Astrocyte (in vitro differentiated cells and primary cell): ENCODE measurements around the gene DNAJC4. TPM values are rescaled to one million over a fixed set of nuclear protein-coding genes. Genes with fewer than 3 reads are reported as not detected.

Experiments
- DNase-seq: peaks from one replicate; pipeline ENCODE4 v3.0.0-alpha.2; 2010; ENCODE audit warnings: low read depth
- FAIRE-seq: peaks from 2 replicates; lab custom pipeline; 2011; peaks lifted over from hg19 to GRCh38; lab: Jason Lieb, UNC
- H2AFZ ChIP-seq: 2 replicates; pipeline ENCODE4 v1.6.0; 2012; ENCODE audit warnings: low read depth, low read length, inconsistent platforms
- H3K27ac ChIP-seq: 2 replicates; pipeline ENCODE4 v1.5.1; 2011; ENCODE audit warnings: low read depth, low read length, inconsistent platforms
- H3K27me3 ChIP-seq: 2 replicates; pipeline ENCODE4 v1.6.0; 2011; ENCODE audit warnings: low read length, inconsistent platforms; ENCODE audit not compliant: insufficient read depth
- H3K36me3 ChIP-seq: 2 replicates; pipeline ENCODE4 v1.5.1; 2011; ENCODE audit warnings: low read length, inconsistent platforms; ENCODE audit not compliant: insufficient read depth
- H3K4me1 ChIP-seq: 2 replicates; pipeline ENCODE4 v1.5.1; 2011; ENCODE audit warnings: low read length, inconsistent platforms; ENCODE audit not compliant: insufficient read depth
- H3K4me2 ChIP-seq: 2 replicates; pipeline ENCODE4 v1.6.0; 2012; ENCODE audit warnings: low read length, inconsistent platforms
- H3K4me3 ChIP-seq: 2 replicates; pipeline ENCODE4 v1.5.1; 2011; ENCODE audit warnings: low read depth, mild to moderate bottlenecking, low read length, inconsistent platforms; ENCODE audit not compliant: insufficient read depth
- H3K79me2 ChIP-seq: 2 replicates; pipeline ENCODE4 v1.6.0; 2012; ENCODE audit warnings: mild to moderate bottlenecking, low read length, inconsistent platforms; ENCODE audit not compliant: insufficient read depth
- H3K9ac ChIP-seq: 2 replicates; pipeline ENCODE4 v1.6.0; 2012; ENCODE audit warnings: mild to moderate bottlenecking, low read length, inconsistent platforms
- H3K9me3 ChIP-seq: 2 replicates; pipeline ENCODE4 v1.5.1; 2012; ENCODE audit warnings: low read depth, mild to moderate bottlenecking, low read length, inconsistent platforms; ENCODE audit not compliant: insufficient read depth
- H4K20me1 ChIP-seq: 2 replicates; pipeline ENCODE4 v1.6.0; 2012; ENCODE audit warnings: low read length, inconsistent platforms; ENCODE audit not compliant: insufficient read depth
- H3K27ac Mint-ChIP-seq: one replicate; pipeline ENCODE4 v1.8.0; 2021; ENCODE audit warnings: mild to moderate bottlenecking, mixed read lengths; ENCODE audit not compliant: unreplicated experiment
- H3K27me3 Mint-ChIP-seq: one replicate; pipeline ENCODE4 v1.8.0; 2021; ENCODE audit warnings: low read depth, mixed read lengths; ENCODE audit not compliant: unreplicated experiment
- H3K36me3 Mint-ChIP-seq: one replicate; pipeline ENCODE4 v1.8.0; 2021; ENCODE audit warnings: low read depth, mixed read lengths; ENCODE audit not compliant: unreplicated experiment
- H3K4me1 Mint-ChIP-seq: one replicate; pipeline ENCODE4 v1.8.0; 2021; ENCODE audit warnings: low read depth, mixed read lengths; ENCODE audit not compliant: unreplicated experiment
- H3K4me3 Mint-ChIP-seq: one replicate; pipeline ENCODE4 v1.8.0; 2021; ENCODE audit warnings: mild to moderate bottlenecking, moderate library complexity, mixed read lengths; ENCODE audit not compliant: unreplicated experiment
- H3K9me3 Mint-ChIP-seq: one replicate; pipeline ENCODE4 v1.8.0; 2021; ENCODE audit warnings: mild to moderate bottlenecking, mixed read lengths; ENCODE audit not compliant: unreplicated experiment
- EZH2 ChIP-seq: IDR thresholded peaks from 2 replicates; pipeline ENCODE4 v1.6.1; 2012; ENCODE audit warnings: mild to moderate bottlenecking, low read length, inconsistent platforms; ENCODE audit not compliant: insufficient read depth
- total RNA-seq: library from RNA; stranded (reverse); gene quantifications from 2 replicates; pipeline ENCODE4 v1.2.1, GENCODE V29; 2021
- TF ChIP-seq, protein P1 (sequence below): IDR thresholded peaks from 2 replicates; pipeline ENCODE4 v1.5.1; 2011; ENCODE audit warnings: low read depth, mild to moderate bottlenecking, inconsistent platforms, low read length, moderate library complexity; ENCODE audit not compliant: insufficient read depth

The DNAJC4 gene
- total RNA-seq, 1 donor from 2014 or later, result 23.8 TPM

- peaks cover 2% of the 10 kb centered on the region for H3K9me3 Mint-ChIP-seq
- H3K9ac ChIP-seq, result peak overlapping the region; percentile 57
Observed at GRCh38 chr11:64181506-64182411, 48.6 kb upstream of the DNAJC4 start.

DNA sequence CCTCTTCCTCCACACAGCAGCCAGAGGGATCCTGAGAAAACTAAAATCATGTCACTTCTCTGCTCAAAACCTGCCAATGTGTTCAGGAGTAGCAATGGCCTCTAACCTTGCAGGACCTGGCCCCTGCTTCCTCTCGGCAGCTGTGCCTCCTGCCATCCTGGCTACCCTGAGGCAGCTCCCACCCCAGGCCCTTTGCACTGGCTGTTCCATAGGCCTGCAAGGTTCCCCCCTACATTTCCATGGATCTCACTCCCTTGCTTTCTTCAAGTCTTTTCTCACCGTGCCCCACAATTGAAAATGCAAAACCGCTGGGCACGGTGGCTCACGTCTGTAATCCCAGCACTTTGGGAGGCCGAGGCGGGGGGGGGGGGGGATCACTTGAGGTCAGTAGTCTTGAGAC, 46.5 kb upstream of the DNAJC4 start:
- H3K9me3 ChIP-seq, result no peaks in the 10 kb centered on the region
- H3K9ac ChIP-seq, result no peak overlapping the region
- peaks cover 22% of the 10 kb centered on the region for H3K4me1 ChIP-seq
- peaks cover 2% of the 10 kb centered on the region for H3K9me3 Mint-ChIP-seq
- H3K27me3 Mint-ChIP-seq, result no peaks in the 10 kb centered on the region
- peaks cover 27% of the 10 kb centered on the region for H3K79me2 ChIP-seq
- H2AFZ ChIP-seq, result no peak overlapping the region
- H3K27me3 ChIP-seq, result no peaks in the 10 kb centered on the region
- no peak for FAIRE-seq
- H4K20me1 ChIP-seq, result no peaks in the 10 kb centered on the region
- TF ChIP-seq, protein P1, sequence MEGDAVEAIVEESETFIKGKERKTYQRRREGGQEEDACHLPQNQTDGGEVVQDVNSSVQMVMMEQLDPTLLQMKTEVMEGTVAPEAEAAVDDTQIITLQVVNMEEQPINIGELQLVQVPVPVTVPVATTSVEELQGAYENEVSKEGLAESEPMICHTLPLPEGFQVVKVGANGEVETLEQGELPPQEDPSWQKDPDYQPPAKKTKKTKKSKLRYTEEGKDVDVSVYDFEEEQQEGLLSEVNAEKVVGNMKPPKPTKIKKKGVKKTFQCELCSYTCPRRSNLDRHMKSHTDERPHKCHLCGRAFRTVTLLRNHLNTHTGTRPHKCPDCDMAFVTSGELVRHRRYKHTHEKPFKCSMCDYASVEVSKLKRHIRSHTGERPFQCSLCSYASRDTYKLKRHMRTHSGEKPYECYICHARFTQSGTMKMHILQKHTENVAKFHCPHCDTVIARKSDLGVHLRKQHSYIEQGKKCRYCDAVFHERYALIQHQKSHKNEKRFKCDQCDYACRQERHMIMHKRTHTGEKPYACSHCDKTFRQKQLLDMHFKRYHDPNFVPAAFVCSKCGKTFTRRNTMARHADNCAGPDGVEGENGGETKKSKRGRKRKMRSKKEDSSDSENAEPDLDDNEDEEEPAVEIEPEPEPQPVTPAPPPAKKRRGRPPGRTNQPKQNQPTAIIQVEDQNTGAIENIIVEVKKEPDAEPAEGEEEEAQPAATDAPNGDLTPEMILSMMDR, result no peak
- TF ChIP-seq EZH2, result no peak
- peak overlapping the region; percentile 93 for H3K4me2 ChIP-seq
- H3K27ac ChIP-seq, result no peak overlapping the region
- no peak for DNase-seq
- H3K36me3 ChIP-seq, result no peaks in the 10 kb centered on the region
- H3K27ac Mint-ChIP-seq, result no peak overlapping the region
- peaks cover 17% of the 10 kb centered on the region for H3K4me1 Mint-ChIP-seq
- H3K36me3 Mint-ChIP-seq, result peaks cover 5% of the 10 kb centered on the region
- peak overlapping the region; percentile 96 for H3K4me3 Mint-ChIP-seq
- H3K4me3 ChIP-seq, result no peak overlapping the region

More at GRCh38 chr11:64181506-64182411, 48.6 kb upstream of the DNAJC4 start:
- Histone ChIP-seq H3K4me3 (peak overlapping the region; percentile 36), H3K9me3 (no peaks in the 10 kb centered on the region), H3K27me3 (no peaks in the 10 kb centered on the region), H3K27ac (peak overlapping the region; percentile 63), H3K4me1 (peaks cover 22% of the 10 kb centered on the region), H3K4me2 (peak overlapping the region; percentile 77), H3K79me2 (peaks cover 27% of the 10 kb centered on the region), H2AFZ (peak overlapping the region; percentile 49), H3K36me3 (no peaks in the 10 kb centered on the region), H4K20me1 (no peaks in the 10 kb centered on the region)
- no peak for TF ChIP-seq EZH2
- TF ChIP-seq, protein P1, result no peak
- peaks cover 14% of the 10 kb centered on the region for H3K4me1 Mint-ChIP-seq
- H3K27me3 Mint-ChIP-seq, result no peaks in the 10 kb centered on the region
- H3K4me3 Mint-ChIP-seq, result peak overlapping the region; percentile 62
- peaks cover 8% of the 10 kb centered on the region for H3K36me3 Mint-ChIP-seq
- peak overlapping the region; percentile 77 for H3K27ac Mint-ChIP-seq
- DNase-seq, result peak; percentile 87
- peak; percentile 23 for FAIRE-seq
